Suprapubic skin (tissue), 4 donors: Measurements from ENCODE around the gene NHSL2.

ENCODE experiments used
- CTCF ChIP-seq, 2 donors: fragments of 200-600 bp in 1 of 2; fragments of 450-650 bp in 1 of 2; sonication (generic) in 1 of 2; IDR thresholded peaks; one replicate each; pipeline ENCODE4 v1.5.1; 2016 to 2019; ENCODE audit warnings: antibody characterized with exemption in 2 of 2, mild to moderate bottlenecking in 1 of 2, moderate library complexity in 1 of 2
- EP300 ChIP-seq: sonication (generic); formaldehyde crosslinking; IDR thresholded peaks from one replicate; pipeline ENCODE4 v1.6.1; 2017; ENCODE audit warnings: antibody characterized with exemption
- POLR2A ChIP-seq, 2 donors: fragments of 450-650 bp; IDR thresholded peaks; one replicate each; pipeline ENCODE4 v1.6.1; 2017; ENCODE audit warnings: antibody characterized with exemption in 2 of 2, mild to moderate bottlenecking in 2 of 2, moderate library complexity in 2 of 2
- POLR2AphosphoS5 ChIP-seq, 3 donors: sonication (generic); formaldehyde crosslinking; IDR thresholded peaks; one replicate each; pipeline ENCODE4 v1.6.1; 2017; ENCODE audit warnings: antibody characterized with exemption in 3 of 3

DNA sequence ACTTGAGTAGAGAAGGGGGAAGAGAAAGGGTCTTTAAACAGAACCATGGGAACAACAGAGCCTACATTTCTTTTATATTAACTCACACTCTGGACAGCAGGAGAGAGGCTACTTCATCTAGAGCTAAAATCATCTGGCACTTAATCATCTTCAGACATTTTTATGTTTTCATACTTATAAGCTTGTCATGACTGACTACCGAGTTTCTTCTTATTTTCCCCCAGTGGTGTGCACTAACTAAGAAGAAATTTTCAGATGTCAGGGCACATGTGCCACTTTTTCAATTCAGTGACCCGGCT lies 232.9 kb downstream of the NHSL2 start:
- TF ChIP-seq CTCF (IDR thresholded peaks at IDR 0.05): no peak
- TF ChIP-seq POLR2A (IDR thresholded peaks at IDR 0.05): no peak
- no peak for TF ChIP-seq EP300
- no peak for TF ChIP-seq POLR2AphosphoS5 (IDR thresholded peaks at IDR 0.05)
